KG1 (cell line): ENCODE results near the gene ATXN10.
"Not testable (repeated sequence)": the region's sequence is repeated elsewhere in the genome, so short reads cannot be mapped to it uniquely, and the experiment has no call there.

Experiments used
- DNase-seq: peaks from one replicate; lab custom pipeline; 2025; lab: John Stamatoyannopoulos, UW

Gene ATXN10

DNA sequence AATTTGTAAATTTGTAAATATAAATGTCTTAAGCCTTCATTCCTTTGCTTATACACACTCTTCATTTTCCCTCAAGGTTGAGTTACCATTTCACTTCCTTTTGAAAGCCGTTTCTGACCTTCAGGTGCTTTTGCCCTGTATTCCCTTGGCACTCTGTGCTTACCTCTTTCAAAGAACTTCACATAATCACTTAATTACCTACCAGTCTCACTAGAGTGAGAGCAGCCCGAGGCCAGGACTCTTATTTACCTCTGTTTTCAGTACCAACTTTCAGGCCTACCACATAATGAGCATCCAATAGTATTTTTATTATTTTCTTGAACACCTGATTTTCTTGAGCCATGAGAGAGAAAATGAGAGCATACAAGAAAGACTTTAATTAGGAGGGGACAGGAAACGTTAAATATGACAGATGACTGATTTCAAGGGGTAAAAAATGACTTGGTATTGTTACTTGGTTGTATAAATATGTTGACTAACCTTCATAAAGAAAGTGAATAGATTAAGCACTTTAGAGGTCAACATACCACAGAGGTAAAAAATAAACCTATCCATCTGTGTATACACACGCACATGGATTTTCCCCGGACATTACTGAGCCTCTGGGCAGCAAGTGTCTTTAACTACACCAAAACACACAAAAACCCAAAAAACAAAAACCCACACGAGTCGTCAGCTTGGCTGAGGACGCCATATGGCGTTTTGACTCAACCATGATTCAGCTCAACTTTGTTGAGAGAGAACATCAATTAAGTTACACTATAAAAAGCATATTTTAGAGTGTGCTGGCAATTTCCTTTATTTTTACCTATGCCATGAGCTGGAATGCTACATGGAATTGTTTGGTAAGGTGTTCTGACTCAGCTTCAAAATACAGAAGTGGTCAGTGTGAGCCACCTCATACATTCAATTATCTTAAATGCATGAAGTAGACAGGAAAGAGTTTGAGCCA lies 7.6 kb downstream of the ATXN10 start:
- DNase-seq: no peak

DNA sequence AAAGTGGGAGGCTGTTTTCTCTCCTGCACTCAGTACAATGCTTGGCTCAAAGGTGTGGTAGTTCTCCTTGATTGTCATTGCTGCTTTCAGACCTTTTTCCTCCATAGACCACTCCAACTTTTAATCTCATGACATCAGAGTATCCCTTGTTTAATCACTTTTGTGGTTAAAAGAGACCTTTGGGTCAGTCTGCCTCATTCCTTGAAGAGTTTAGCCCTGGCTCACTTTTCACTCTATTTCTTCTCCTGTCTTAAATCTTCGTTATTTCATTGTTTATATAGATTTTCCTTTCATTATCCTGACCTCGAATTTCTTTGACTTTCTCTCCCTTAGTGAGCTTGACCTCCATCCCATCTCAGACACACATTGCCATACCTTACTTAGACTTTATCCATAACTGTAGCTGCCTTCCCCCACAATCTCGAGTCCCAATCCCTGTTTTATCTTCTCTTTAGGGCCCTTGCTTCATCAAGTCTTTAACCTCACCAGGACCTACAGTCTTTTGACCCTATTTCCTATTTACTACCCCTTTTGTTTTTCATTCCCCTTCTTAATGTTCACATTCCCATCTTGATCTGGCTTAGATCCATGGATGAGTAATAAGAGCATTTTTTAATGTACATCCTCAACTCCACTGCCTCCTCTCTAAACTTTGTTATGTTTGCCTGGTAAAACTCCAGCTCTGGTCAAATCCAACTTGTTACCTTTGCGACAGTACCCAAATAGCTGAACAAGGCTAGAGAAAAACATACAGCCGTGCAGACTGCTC lies 9.5 kb downstream of the ATXN10 start:
- no peak for DNase-seq

DNA sequence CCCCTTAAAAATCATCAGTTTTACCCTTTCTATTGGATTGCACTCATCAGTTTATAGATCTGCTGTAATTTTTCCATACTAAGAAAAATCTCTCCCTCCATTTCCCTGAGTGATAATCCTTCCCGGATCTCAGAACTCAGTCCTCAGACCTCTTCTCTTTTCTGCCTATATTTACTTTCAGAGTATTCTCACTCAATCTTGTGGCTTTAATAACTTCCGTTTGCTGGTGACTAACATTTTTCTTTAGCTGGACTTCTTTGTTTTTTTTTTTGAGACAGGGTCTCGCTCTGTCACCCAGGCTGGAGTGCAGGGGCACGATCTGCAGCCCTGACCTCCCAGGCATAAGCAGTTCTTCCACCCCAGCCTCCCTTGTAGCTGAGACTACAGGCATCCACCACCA lies 10.4 kb downstream of the ATXN10 start:
- DNase-seq: no peak

DNA sequence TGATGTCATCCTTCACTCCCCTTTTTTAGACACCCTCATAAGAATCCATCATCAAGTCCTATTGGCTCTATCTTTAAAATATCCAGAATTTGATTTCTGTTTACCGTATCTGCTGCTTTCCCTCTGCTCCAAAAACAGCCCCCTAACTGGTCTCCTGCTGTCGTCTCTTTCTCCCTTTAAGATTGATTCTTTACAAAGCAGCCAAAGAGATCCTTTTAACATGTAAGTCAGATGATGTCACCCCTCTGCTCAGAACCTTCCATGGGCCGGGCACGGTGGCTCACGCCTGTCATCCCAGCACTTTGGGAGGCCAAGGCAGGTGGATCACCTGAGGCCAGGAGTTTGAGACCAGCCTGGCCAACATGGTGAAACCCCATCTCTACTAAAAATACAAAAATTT lies 11.1 kb downstream of the ATXN10 start:
- DNase-seq: not testable (repeated sequence)

DNA sequence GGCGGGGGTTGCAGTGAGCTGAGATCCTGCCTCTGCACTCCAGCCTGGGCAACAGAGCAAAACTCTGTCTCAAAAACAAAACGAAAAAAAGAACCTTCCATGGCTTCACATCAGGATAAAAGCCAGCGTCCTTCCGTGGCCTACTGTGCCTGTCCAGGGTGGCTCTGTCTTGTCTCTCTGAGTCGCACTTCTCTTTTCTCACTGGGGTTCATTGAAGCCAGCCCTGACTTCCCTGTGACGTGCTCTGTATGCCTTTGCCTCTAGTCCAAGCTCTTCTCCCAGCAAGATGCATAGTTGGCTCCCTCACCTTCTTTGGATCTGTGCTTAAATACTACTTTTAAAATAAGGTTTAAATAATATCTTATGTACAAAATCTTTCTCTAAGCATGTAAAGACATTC lies 11.6 kb downstream of the ATXN10 start:
- DNase-seq: no peak

DNA sequence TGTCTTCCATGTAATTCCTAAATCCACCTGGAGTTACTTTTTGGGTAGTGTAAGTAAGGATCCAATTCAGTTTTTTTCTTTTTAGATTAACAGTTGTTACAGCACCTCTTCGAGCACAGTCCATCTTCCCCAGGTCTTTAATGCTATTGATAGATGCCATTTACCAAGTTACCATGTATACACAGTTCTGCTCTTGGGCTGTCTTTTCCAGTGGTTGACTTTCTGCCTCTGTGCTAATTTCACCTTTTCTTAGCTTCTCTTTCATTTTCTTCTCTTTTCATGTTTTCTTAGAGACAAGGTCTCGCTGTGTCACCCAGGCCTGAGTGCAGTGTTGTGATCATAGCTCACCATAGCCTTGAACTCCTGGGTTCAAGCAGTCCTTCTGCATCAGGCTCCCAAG lies 12.0 kb downstream of the ATXN10 start:
- no peak for DNase-seq

DNA sequence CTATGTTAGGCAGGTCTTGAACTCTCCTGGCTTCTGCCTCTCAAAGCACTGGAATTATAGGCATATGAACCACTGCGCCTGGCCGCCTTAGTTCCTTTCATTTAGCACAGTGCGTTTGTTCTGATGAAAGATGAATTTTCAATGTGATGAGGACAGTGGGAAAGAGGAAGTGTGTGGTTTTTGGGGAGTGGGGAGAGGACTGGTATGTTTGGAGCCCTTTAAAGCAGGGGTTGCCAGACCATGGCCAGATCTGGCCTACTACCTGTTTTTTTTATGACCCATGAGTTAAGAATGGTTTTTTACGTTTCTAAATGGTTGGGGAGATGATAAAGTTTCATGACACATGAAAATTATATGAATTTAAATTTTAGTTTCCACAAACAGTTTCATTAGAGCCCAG lies 12.5 kb downstream of the ATXN10 start:
- DNase-seq: no peak

DNA sequence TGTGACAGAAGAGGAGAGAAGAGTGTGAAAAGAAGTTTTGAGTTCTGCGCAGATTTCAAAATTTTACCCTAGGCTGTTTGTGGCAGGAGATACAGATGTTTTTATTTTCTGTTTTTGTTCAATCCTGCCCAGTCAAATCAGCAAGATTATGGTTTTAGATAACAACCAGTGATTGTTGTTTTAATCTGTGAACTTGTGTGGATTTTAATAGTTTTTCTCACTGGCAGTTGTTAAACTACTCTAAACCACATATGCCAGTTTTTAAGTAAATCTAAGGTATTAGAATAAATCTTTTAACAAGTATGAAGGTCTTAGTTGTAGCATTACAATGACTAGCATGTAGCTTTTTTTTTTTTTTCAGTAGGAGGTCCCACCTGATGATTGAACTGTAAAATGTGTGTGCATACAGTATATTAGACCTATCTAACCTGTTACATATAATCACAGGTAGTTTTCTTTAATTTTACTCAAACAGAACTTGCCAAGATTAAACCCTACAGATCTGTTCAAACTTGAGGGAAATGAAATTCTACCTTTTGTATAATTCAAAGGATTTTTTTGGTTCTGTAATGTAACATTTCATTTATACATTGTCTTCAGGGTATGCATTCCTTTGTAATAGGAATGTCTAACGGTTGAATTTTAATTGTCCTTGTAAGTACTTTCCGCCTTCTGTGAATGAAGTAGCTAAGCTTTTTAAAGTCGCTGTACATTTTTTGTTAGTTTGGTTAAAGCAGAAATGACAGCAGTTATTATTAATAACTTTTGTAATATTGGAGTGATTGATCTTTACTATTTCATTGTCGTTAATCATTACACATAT lies 13.3 kb downstream of the ATXN10 start:
- no peak for DNase-seq

DNA sequence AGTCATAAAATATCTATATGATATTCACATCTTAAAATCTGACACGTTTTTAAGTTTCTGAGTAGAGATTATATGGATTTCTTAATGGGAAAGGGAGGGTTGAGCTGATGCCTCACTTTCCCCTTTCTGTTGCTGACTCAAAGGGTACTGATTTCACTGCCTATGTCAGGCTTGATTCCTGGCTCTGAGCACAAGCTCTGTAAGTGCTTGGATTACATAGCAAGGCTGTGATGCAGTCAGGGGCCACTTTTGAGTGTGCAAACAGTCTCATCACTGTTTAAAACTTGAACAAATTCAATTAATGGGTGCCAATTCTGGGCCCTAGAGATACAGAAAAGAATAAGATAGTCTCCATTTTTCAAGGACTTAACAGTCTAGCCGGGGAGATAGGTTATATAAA lies 14.4 kb downstream of the ATXN10 start:
- DNase-seq: no peak

DNA sequence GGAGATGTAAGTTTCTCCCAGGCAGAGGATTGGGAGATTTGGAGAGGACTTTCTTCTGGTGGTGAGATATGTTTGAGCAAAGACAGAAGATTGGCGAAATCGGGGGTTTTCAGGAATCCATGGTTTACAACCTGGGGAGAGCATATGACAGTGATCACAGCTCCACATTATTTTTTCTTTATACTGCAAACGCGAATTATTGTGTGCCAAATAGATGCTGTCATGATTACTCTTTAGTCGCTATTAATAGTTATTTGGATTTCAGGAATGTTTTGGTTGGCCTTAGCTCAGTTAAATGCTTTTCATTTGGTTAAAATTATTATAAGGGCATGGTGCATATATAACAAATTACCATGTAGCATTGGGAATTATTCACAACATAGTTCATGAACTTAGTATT lies 15.2 kb downstream of the ATXN10 start:
- DNase-seq: no peak

DNA sequence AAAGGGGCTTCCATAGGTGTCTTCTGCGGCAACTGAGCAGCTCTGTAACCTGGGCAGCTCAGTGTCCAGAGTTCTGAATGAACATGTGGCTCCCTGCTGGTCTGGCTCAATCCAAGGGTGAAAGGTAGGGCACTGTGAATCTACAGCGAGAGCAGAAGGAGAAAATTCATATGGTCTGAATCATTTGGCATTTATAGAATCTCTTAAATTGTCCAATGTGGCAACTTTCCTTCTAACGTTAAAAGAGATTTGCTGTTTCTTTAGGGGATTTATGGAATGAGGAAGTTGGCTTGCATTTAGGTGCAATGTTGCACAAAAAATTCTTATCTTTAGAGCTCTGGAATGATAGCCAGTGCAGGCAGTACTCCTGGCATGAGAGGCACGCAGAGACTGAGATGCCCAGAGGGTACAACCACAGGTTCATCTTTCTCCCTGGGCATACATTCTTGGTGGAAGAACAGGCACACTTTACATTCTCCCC lies 17.0 kb downstream of the ATXN10 start:
- no peak for DNase-seq

DNA sequence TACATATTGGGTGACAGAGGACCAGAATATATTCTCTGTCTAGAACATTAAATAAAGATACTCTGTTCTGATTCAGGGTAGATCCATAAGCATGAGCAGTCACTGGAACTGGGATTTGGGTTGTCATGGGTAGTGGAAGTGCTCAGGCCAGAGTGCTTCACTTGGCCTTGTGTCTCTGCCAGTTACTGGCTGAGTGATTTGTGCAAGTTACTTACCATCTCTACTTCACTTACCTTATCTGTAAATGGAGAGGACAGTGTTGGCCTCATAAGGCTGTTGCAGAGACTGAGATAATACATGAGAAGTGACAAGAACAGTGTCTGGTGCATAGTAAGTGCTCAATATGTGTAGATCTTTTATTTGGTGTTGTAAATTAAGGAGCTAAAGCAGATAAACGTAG lies 17.6 kb downstream of the ATXN10 start:
- no peak for DNase-seq

DNA sequence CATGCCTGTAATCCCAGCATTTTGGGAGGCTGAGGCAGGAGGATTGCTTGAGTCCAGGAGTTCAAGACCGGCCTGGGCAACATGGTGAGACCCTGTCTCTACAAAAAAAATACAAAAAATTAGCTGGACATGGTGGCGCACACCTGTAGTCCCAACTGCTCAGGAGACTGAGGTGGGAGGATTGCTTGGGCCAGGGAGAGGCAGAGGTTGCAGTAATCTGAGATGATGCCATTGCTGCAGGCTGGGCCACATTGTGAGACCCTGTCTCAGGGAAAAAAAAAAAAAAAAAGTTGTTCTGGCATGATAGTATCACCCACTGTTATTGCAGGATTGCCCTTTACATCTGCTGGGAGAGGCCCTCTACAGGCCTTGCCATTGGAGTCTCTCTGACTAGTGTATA lies 18.4 kb downstream of the ATXN10 start:
- no peak for DNase-seq

DNA sequence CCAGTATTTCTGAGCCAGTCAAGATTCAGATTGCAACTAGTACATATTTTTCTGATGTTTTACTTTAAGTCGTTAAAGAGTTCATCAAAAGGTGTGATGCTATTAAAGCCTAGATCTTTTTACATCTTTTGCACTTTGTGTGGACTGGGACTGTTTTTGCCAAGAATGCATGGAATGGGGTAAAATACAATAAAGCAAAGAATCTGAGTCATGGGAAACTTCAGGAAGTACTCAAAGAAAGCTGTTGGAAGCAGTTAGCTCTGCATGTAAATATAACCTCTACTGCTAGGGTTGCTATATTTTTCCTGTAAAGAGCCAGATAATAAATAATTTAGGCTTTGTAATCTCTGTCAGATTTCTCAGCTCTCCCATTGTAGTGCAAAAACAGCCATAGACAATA lies 20.9 kb downstream of the ATXN10 start:
- no peak for DNase-seq

DNA sequence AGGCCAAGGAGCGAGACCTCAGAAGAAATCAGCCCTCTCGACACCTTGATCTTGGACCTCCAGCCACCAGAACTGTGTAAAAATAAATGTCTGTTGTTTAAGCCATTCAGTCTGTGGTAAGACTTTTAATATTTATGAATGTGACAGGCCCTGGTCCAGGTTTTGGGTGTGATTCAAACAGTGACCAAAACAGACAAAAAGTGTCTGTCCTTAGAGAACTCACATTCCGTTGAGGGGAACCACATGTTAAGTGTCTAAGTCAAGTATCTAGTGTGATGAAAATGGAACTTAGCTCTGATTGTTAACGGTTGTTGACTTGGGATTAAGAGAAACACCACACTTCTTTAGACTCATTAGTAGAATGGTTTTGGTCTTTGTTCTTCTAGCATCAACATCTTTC lies 22.2 kb downstream of the ATXN10 start:
- no peak for DNase-seq

DNA sequence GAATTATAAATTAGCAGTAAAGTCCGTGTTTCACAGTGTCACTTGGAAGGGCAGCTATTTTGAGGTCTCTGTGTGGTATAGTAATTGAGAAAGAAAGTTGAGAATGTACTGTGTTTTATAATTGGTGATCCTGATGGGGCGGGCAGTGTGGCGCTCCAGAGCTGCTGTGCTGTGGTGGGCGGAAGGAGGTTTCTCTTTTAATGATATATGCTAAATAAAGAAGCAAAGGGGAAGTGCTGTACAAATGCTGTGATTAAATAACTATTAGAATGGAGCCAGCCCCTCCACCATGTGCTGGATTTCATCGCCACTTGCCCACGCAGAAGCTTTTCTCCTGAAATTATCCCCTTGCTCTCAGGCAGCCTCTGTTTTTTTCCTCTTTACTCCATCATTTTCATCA lies 24.6 kb downstream of the ATXN10 start:
- no peak for DNase-seq

DNA sequence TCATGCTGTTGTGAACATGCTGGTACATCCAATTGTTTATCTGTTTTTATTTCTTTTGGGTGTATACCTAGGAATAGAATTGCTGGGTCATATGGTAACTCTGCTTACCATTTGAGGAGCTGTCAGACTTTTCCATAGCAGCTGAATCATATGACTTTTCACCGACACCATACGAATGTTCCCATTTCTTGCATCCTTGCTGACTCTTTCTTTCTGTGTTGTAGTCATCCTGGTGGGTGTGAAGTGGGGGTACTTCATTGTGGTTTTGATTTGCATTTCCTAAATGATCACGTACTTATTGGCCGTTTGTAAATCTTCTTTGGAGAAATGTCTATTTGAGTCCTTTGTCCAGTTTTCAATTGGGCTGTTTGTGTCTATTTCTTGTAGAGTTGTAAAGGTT lies 26.5 kb downstream of the ATXN10 start:
- DNase-seq: no peak

DNA sequence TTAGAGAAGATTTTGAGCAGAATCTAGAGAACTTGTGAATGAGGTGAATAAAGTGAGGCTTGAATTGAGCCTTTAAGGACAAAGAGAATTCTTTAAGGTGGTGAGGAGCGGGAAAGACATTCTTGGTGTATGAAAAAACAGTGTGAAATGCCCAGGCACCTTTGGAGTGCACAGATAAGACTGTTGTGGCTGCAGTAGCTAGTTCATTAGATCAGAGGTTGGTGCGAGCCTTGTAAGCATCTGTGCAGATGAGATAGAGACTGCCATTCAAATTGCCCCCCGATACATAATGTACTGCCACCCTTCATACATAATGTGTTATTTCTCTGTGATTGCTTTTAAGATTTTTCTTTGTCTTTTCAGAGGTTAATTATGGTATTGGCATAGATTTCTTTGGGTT lies 31.3 kb downstream of the ATXN10 start:
- DNase-seq: no peak

DNA sequence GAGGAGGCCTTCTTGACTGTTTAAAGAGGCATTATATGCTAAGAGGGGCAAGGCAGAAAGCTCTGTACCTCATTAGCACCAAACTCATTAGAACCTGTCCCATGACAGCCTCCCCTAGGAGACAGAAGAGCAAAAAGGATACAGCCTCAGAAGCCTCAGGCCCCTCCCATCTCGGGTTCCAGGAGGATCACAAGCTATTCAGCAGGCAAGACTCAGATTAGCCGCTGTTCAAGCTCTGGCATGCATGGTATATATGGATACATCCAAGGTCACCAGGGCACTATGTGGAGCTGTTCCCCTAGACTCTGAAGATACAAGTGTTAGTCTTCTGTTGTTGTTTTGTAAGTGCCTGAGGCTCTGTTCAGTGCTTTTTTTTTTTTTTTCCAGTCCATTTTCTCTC lies 32.1 kb downstream of the ATXN10 start:
- no peak for DNase-seq

DNA sequence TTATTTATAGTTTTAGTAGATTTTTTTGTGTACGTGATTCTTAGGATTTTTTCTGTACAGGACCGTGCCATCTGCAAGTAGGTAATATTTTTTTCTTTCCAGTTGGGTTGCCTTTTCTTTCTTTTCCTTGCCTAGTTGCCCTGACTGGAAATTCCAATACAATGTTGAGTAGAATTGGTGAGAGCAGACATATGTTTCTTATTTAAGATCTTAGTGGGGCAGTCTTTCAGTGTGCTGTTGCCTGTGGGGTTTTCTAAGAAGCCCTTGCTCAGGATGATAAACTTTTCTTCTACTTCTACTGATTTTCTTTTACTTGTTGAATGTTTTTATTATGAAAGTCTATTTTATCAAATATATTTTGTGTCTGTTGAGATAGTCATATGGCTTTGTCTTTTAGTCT lies 33.0 kb downstream of the ATXN10 start:
- no peak for DNase-seq

DNA sequence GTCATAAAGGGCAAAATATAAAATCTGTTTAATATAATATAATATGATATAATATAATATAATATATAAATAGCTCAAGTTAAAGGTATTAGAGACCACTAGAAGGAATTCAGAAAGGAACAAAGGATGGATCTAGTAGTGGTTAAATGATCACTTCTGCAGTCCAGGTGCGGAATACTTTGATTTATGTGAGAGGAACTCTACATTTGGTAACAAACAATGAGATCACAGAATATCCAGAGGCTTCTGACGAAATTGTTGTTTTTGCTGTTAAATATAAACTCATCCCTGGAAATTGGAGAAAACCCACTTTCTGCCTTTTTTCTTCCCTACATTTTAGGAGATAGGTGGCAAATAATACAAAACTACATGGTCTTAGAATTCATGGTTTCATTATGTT lies 36.0 kb downstream of the ATXN10 start:
- no peak for DNase-seq

DNA sequence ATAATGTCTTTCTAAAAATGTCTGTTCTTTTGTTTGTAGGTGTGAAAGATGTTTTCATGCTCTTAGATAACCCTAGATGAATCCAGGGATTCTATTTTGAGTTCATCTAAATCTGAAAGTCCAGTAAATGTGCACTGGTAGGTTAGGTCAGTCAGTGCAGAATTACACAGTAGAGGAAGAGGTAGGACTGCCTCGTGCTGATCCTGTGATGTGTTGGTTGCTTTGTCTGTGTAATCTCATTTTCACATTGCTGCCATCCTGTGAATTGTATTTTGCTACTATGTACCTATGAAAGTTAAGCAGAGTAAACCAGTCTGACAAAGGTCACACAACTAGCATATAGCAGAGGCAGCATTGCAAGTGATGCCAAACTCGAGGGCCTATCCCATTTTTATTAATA lies 36.5 kb downstream of the ATXN10 start:
- no peak for DNase-seq
